ENCODE measurements around the gene CLDN6. TPM values are rescaled to one million over a fixed set of nuclear protein-coding genes. Genes with fewer than 3 reads are reported as not detected.

Gene CLDN6
- total and polyA plus RNA-seq, 2 of the 13 experiments (the other 11 are each of a cell fraction or from before 2014, with no cell fraction given): 5.9 to 7.6 TPM

DNA sequence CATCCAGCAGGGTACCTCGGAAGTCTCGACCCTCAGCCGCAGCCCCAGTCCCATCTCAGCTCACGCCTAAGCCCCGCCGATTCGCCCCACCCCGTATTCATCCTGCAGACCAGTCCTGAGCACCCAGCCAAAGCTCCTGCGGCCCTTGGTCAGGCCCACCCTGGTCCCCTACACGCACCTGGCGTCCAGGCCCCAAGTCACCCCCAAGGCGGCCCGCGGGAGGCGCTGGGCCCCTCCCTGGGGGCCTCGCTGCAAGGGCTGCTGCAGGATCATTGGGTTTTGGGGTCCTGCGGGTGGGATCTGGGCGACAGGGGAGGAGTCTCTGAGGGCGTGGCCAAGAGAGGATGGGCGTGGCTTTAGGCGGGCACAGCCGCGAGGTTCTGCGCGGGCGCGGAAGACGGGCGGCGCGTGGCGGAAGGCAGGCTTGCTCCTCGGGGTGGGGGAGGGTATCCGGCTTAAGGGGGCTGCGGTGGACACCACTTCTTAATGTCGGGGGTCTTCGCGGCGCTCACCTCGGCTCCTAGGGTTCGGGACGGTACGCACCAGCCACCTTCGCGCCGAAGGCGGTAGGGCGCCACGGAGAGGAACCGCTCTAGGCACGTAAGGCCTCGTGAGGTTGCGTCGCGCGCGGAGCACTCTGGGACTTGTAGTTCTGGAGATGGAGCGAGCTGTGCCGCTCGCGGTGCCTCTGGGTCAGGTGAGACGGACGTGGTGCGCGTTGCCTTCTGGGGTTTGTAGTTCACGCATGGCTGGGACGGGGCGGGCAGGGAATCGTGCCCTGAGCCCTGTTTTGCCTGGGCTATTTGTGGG, 5.9 kb upstream of the CLDN6 start, which contains the start of the genes HCFC1R1 and THOC6 (continued):
- TF ChIP-seq, protein P1, sequence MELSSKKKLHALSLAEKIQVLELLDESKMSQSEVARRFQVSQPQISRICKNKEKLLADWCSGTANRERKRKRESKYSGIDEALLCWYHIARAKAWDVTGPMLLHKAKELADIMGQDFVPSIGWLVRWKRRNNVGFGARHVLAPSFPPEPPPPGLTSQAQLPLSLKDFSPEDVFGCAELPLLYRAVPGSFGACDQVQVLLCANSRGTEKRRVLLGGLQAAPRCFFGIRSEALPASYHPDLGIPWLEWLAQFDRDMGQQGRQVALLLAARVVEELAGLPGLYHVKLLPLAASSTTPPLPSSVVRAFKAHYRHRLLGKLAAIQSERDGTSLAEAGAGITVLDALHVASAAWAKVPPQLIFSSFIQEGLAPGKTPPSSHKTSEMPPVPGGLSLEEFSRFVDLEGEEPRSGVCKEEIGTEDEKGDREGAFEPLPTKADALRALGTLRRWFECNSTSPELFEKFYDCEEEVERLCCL (CRISPR knock-in tag; IDR thresholded peaks at IDR 0.05; ENCODE audit: borderline replicate concordance): peak; percentile 68
- TF ChIP-seq, protein P2, sequence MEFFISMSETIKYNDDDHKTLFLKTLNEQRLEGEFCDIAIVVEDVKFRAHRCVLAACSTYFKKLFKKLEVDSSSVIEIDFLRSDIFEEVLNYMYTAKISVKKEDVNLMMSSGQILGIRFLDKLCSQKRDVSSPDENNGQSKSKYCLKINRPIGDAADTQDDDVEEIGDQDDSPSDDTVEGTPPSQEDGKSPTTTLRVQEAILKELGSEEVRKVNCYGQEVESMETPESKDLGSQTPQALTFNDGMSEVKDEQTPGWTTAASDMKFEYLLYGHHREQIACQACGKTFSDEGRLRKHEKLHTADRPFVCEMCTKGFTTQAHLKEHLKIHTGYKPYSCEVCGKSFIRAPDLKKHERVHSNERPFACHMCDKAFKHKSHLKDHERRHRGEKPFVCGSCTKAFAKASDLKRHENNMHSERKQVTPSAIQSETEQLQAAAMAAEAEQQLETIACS (CRISPR knock-in tag; IDR thresholded peaks at IDR 0.05): no peak
- TF ChIP-seq, protein P3, sequence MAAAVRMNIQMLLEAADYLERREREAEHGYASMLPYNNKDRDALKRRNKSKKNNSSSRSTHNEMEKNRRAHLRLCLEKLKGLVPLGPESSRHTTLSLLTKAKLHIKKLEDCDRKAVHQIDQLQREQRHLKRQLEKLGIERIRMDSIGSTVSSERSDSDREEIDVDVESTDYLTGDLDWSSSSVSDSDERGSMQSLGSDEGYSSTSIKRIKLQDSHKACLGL (CRISPR knock-in tag; IDR thresholded peaks at IDR 0.05): peak; percentile 24; the same call in 1 of the 2 replicates
- TF ChIP-seq KAT7 (CRISPR knock-in tag; IDR thresholded peaks at IDR 0.05; ENCODE audit: borderline replicate concordance): no peak
- TF ChIP-seq FOXO1 (CRISPR knock-in tag; IDR thresholded peaks at IDR 0.05): peak; percentile 71
- peak; percentile 45; the same call in 1 of the 2 replicates for TF ChIP-seq ZNF841 (CRISPR knock-in tag; IDR thresholded peaks at IDR 0.05; ENCODE audit: borderline replicate concordance)
- TF ChIP-seq, protein P4, sequence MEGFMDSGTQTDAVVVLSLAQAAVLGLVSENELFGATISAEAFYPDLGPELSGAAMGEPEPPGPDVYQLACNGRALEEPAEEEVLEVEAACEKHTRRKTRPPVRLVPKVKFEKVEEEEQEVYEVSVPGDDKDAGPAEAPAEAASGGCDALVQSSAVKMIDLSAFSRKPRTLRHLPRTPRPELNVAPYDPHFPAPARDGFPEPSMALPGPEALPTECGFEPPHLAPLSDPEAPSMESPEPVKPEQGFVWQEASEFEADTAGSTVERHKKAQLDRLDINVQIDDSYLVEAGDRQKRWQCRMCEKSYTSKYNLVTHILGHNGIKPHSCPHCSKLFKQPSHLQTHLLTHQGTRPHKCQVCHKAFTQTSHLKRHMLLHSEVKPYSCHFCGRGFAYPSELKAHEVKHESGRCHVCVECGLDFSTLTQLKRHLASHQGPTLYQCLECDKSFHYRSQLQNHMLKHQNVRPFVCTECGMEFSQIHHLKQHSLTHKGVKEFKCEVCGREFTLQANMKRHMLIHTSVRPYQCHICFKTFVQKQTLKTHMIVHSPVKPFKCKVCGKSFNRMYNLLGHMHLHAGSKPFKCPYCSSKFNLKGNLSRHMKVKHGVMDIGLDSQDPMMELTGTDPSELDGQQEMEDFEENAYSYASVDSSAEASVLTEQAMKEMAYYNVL (CRISPR knock-in tag; IDR thresholded peaks at IDR 0.05; ENCODE audit: borderline replicate concordance): peak; percentile 21; the same call in 1 of the 2 replicates
- TF ChIP-seq ZNF619 (CRISPR knock-in tag; IDR thresholded peaks at IDR 0.05): 0 out of 2 replicates have a peak, but pooled peaks have one; percentile 79
- 0 out of 2 replicates have a peak, but pooled peaks have one; percentile 23 for TF ChIP-seq POGZ (CRISPR knock-in tag; IDR thresholded peaks at IDR 0.05)
- peak; percentile 77; the same call in 1 of the 2 replicates for TF ChIP-seq ATF2 (CRISPR knock-in tag; IDR thresholded peaks at IDR 0.05)
- peak; percentile 46 for TF ChIP-seq HDAC2 (CRISPR knock-in tag; IDR thresholded peaks at IDR 0.05)
- peak; percentile 80 for TF ChIP-seq RBM22 (optimal IDR thresholded peaks at IDR 0.05; ENCODE audit: low read length)
- TF ChIP-seq ZNF326 (CRISPR knock-in tag; IDR thresholded peaks at IDR 0.05; ENCODE audit: borderline replicate concordance): peak; percentile 83; the same call in 1 of the 2 replicates
- TF ChIP-seq ZNF263 (CRISPR knock-in tag; IDR thresholded peaks at IDR 0.05): no peak; the same call in 1 of the 2 replicates
- TF ChIP-seq NFYB (CRISPR knock-in tag; IDR thresholded peaks at IDR 0.05): peak; percentile 59
- peak; percentile 30; the same call in 1 of the 2 replicates for TF ChIP-seq NCOR1 (IDR thresholded peaks at IDR 0.05; ENCODE audit: borderline replicate concordance, low read length)
- TF ChIP-seq SMARCC2 (IDR thresholded peaks at IDR 0.05): no peak
- TF ChIP-seq ZNF383 (CRISPR knock-in tag; IDR thresholded peaks at IDR 0.05; ENCODE audit: borderline replicate concordance): no peak
- TF ChIP-seq HCFC1 (IDR thresholded peaks at IDR 0.05; ENCODE audit: low read depth, low read length): peak; percentile 98
- TF ChIP-seq, protein P5, sequence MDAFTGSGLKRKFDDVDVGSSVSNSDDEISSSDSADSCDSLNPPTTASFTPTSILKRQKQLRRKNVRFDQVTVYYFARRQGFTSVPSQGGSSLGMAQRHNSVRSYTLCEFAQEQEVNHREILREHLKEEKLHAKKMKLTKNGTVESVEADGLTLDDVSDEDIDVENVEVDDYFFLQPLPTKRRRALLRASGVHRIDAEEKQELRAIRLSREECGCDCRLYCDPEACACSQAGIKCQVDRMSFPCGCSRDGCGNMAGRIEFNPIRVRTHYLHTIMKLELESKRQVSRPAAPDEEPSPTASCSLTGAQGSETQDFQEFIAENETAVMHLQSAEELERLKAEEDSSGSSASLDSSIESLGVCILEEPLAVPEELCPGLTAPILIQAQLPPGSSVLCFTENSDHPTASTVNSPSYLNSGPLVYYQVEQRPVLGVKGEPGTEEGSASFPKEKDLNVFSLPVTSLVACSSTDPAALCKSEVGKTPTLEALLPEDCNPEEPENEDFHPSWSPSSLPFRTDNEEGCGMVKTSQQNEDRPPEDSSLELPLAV (CRISPR knock-in tag; conservative IDR thresholded peaks at IDR 0.05; ENCODE audit: low read depth): no peak
- TF ChIP-seq MZF1 (CRISPR knock-in tag; IDR thresholded peaks at IDR 0.05; ENCODE audit: borderline replicate concordance): no peak
